H1 (cell line): ENCODE measurements around the gene ACYP2. TPM values are rescaled to one million over a fixed set of nuclear protein-coding genes. Genes with fewer than 3 reads are reported as not detected.

ENCODE experiments used
- CTCF ChIA-PET: fragments of 300-600 bp; sonication (Branson Sonifier 250); formaldehyde crosslinking; loops from one replicate; lab custom pipeline; 2021; ENCODE audit not compliant: partially characterized antibody; lab: Charles Lee
- POLR2A ChIA-PET: fragments of 300-600 bp; sonication (Branson Sonifier 250); formaldehyde crosslinking; loops from one replicate; lab custom pipeline; 2021; ENCODE audit warnings: inconsistent platforms; ENCODE audit not compliant: partially characterized antibody; lab: Charles Lee
- DNase-seq, 2 experiments: peaks; one replicate each; pipeline versions ENCODE4 v3.0.0 to v3.0.0-alpha.2; 2010 to 2022; ENCODE audit warnings: low spot score in 2 of 2, low read depth in 1 of 2, mixed read lengths in 1 of 2
- FAIRE-seq: peaks from 2 replicates; lab custom pipeline; 2011; peaks lifted over from hg19 to GRCh38; lab: Jason Lieb, UNC
- H2AFZ ChIP-seq: 2 replicates; pipeline ENCODE4 v1.8.1; 2012; ENCODE audit warnings: low read length, inconsistent platforms
- H2AK5ac ChIP-seq: 2 replicates; pipeline ENCODE4 v1.6.1; 2013; ENCODE audit warnings: low read depth, low read length
- H2BK120ac ChIP-seq: replicated peaks from 2 replicates; pipeline ENCODE3; 2013; ENCODE audit warnings: low read depth, low read length, inconsistent platforms
- H2BK12ac ChIP-seq: 2 replicates; pipeline ENCODE4 v1.6.1; 2013; ENCODE audit warnings: low read depth, low read length
- H2BK15ac ChIP-seq: 2 replicates; pipeline ENCODE4 v1.6.1; 2013; ENCODE audit warnings: low read length
- H2BK20ac ChIP-seq: 2 replicates; pipeline ENCODE4 v1.6.1; 2013; ENCODE audit warnings: low read length
- H2BK5ac ChIP-seq: 2 replicates; pipeline ENCODE4 v1.6.1; 2013; ENCODE audit warnings: low read depth, low read length
- H3K14ac ChIP-seq: 2 replicates; pipeline ENCODE4 v1.6.1; 2013; ENCODE audit warnings: inconsistent platforms; ENCODE audit not compliant: insufficient read length
- H3K18ac ChIP-seq: 2 replicates; pipeline ENCODE4 v1.6.1; 2013; ENCODE audit warnings: low read length; ENCODE audit errors: extremely low read depth
- H3K23ac ChIP-seq: 2 replicates; pipeline ENCODE4 v1.6.1; 2013; ENCODE audit warnings: inconsistent platforms; ENCODE audit not compliant: insufficient read length
- H3K23me2 ChIP-seq: 2 replicates; pipeline ENCODE4 v1.6.1; 2013; ENCODE audit warnings: low read depth, low read length
- H3K27ac ChIP-seq: 2 replicates; pipeline ENCODE4 v1.6.1; 2011; ENCODE audit warnings: low read depth, low read length, inconsistent platforms
- H3K27me3 ChIP-seq, 4 experiments: replicated peaks in 1 of 4; 1 replicate in 1 of 4; 2 replicates in 3 of 4; pipeline versions ENCODE4 v1.6.1 to v1.8.1; 2011 to 2013; ENCODE audit warnings: low read length in 3 of 4, mild to moderate bottlenecking in 3 of 4, inconsistent platforms in 2 of 4, mixed read lengths in 2 of 4, moderate library complexity in 1 of 4; ENCODE audit not compliant: control insufficient read depth in 3 of 4, insufficient read depth in 3 of 4; ENCODE audit errors: extremely low read depth in 1 of 4
- H3K36me3 ChIP-seq, 4 experiments: 2 replicates each; pipeline versions ENCODE4 v1.6.1 to v1.8.1; 2011 to 2013; ENCODE audit warnings: mild to moderate bottlenecking in 4 of 4, low read length in 3 of 4, moderate library complexity in 2 of 4, control low read depth in 1 of 4, inconsistent platforms in 1 of 4; ENCODE audit not compliant: insufficient read depth in 4 of 4, control insufficient read depth in 2 of 4
- H3K4ac ChIP-seq: replicated peaks from 2 replicates; pipeline ENCODE3; 2013; ENCODE audit warnings: low read length, low read depth, mixed read lengths, inconsistent platforms; ENCODE audit not compliant: insufficient read length
- H3K4me1 ChIP-seq, 4 experiments: replicated peaks in 1 of 4; 1 replicate in 1 of 4; 2 replicates in 3 of 4; pipeline versions ENCODE4 v1.6.1 to v1.8.1; 2011 to 2013; ENCODE audit warnings: low read length in 3 of 4, inconsistent platforms in 2 of 4, mixed read lengths in 1 of 4; ENCODE audit not compliant: insufficient read depth in 4 of 4, control insufficient read depth in 3 of 4
- H3K4me2 ChIP-seq, 2 experiments: 2 replicates each; pipeline versions ENCODE4 v1.6.1 to v1.8.1; 2011 to 2013; ENCODE audit warnings: low read depth in 2 of 2, low read length in 2 of 2, control low read depth in 1 of 2, inconsistent platforms in 1 of 2, mild to moderate bottlenecking in 1 of 2; ENCODE audit not compliant: insufficient read depth in 1 of 2
- H3K4me3 ChIP-seq, 4 experiments: fragments of 200-600, 300-600 bp in 1 of 4; sonication (generic), shearing (Covaris generic), sonication (Bioruptor Twin) in 1 of 4; 2 replicates each; pipeline versions ENCODE4 v1.5.1 to v1.8.1; 2011 to 2016; ENCODE audit warnings: low read length in 4 of 4, low read depth in 3 of 4, control low read depth in 2 of 4, inconsistent platforms in 2 of 4, mild to moderate bottlenecking in 2 of 4, mixed read lengths in 1 of 4, moderate library complexity in 1 of 4; ENCODE audit not compliant: insufficient read depth in 2 of 4; ENCODE audit errors: extremely low read depth in 1 of 4
- H3K56ac ChIP-seq: replicated peaks from 2 replicates; pipeline ENCODE3; 2013; ENCODE audit warnings: low read depth, mild to moderate bottlenecking, mixed read lengths, low read length, inconsistent platforms; ENCODE audit not compliant: insufficient read length
- H3K79me1 ChIP-seq: 2 replicates; pipeline ENCODE4 v1.6.1; 2013; ENCODE audit warnings: low read depth, low read length, control low read depth
- H3K79me2 ChIP-seq, 2 experiments: 2 replicates each; pipeline versions ENCODE4 v1.6.1 to v1.8.1; 2012 to 2013; ENCODE audit warnings: low read length in 2 of 2, mild to moderate bottlenecking in 2 of 2, inconsistent platforms in 1 of 2; ENCODE audit not compliant: insufficient read depth in 2 of 2, control insufficient read depth in 1 of 2
- H3K9ac ChIP-seq, 4 experiments: replicated peaks in 1 of 4; 1 replicate in 1 of 4; 2 replicates in 3 of 4; pipeline versions ENCODE4 v1.6.1 to v1.8.1; 2011 to 2013; ENCODE audit warnings: low read depth in 3 of 4, low read length in 3 of 4, control low read depth in 2 of 4, mild to moderate bottlenecking in 2 of 4, moderate library complexity in 2 of 4, inconsistent platforms in 1 of 4; ENCODE audit errors: extremely low read depth in 1 of 4
- H3K9me3 ChIP-seq, 2 experiments: 2 replicates each; pipeline versions ENCODE4 v1.6.1 to v1.8.1; 2012 to 2013; ENCODE audit warnings: mild to moderate bottlenecking in 2 of 2, moderate library complexity in 2 of 2, control low read depth in 1 of 2, inconsistent platforms in 1 of 2, low read depth in 1 of 2, low read length in 1 of 2, mixed read lengths in 1 of 2; ENCODE audit not compliant: insufficient read depth in 2 of 2
- H4K20me1 ChIP-seq, 2 experiments: replicated peaks in 1 of 2; 2 replicates each; pipeline versions ENCODE3 to v1.8.1; 2011 to 2013; ENCODE audit warnings: inconsistent platforms in 2 of 2, low read length in 2 of 2, mild to moderate bottlenecking in 1 of 2; ENCODE audit not compliant: insufficient read depth in 2 of 2, control insufficient read depth in 1 of 2
- H4K5ac ChIP-seq: 2 replicates; pipeline ENCODE4 v1.6.1; 2013; ENCODE audit warnings: low read length, low read depth, mixed read lengths, inconsistent platforms; ENCODE audit not compliant: insufficient read length
- H4K8ac ChIP-seq: 2 replicates; pipeline ENCODE4 v1.8.0; 2013; ENCODE audit warnings: mild to moderate bottlenecking, moderate library complexity, low read length, inconsistent platforms; ENCODE audit not compliant: insufficient read depth; ENCODE audit errors: extremely low read depth
- H4K91ac ChIP-seq: replicated peaks from 2 replicates; pipeline ENCODE3; 2013; ENCODE audit warnings: low read length, mixed read lengths, inconsistent platforms; ENCODE audit not compliant: insufficient read length
- CBX5 ChIP-seq: fragments of 300-800, 300-1000 bp; sonication (generic); IDR thresholded peaks from 2 replicates; pipeline ENCODE4 v1.7.1; 2016; ENCODE audit warnings: antibody characterized with exemption, low read length, low read depth
- CBX8 ChIP-seq: fragments of 300-800, 300-1000 bp; sonication (generic); IDR thresholded peaks from 2 replicates; pipeline ENCODE4 v1.7.1; 2016; ENCODE audit warnings: low read depth, low read length, borderline replicate concordance
- CHD1 ChIP-seq: IDR thresholded peaks from 2 replicates; pipeline ENCODE4 v1.6.1; 2012; ENCODE audit warnings: low read depth, low read length, improper control_type of control experiment
- HDAC2 ChIP-seq, 2 experiments: fragments of 300-600 bp in 1 of 2; sonication (generic) in 1 of 2; IDR thresholded peaks; 2 replicates each; pipeline ENCODE4 v1.6.1; 2011 to 2012; ENCODE audit warnings: low read depth in 2 of 2, low read length in 2 of 2, mild to moderate bottlenecking in 2 of 2, moderate library complexity in 2 of 2, borderline replicate concordance in 1 of 2, inconsistent platforms in 1 of 2
- JUN ChIP-seq: IDR thresholded peaks from 2 replicates; pipeline ENCODE4 v1.6.1; 2011; ENCODE audit warnings: low read depth, mild to moderate bottlenecking, improper control_type of control experiment, low read length
- POLR2A ChIP-seq, 2 experiments: IDR thresholded peaks; 1 replicate in 1 of 2; 2 replicates in 1 of 2; pipeline ENCODE4 v1.6.1; 2011; ENCODE audit warnings: low read depth in 2 of 2, low read length in 2 of 2, mild to moderate bottlenecking in 2 of 2; ENCODE audit errors: control extremely low read depth in 1 of 2
- POU5F1 ChIP-seq: IDR thresholded peaks from 2 replicates; pipeline ENCODE4 v1.6.1; 2011; ENCODE audit warnings: low read depth, mild to moderate bottlenecking, low read length, moderate library complexity
- TAF1 ChIP-seq: IDR thresholded peaks from 2 replicates; pipeline ENCODE4 v1.6.1; 2011; ENCODE audit warnings: mild to moderate bottlenecking, low read depth, low read length
- TAF7 ChIP-seq: optimal IDR thresholded peaks from 2 replicates; pipeline ENCODE3; 2011; ENCODE audit warnings: low read depth, mild to moderate bottlenecking, inconsistent platforms, low read length, moderate library complexity, borderline replicate concordance
- WGBS, 2 experiments: shearing (Covaris generic) in 1 of 2; methylation state at CpG; one replicate each; pipeline versions ENCODE4 v1.1.6 to v1.1.7; 2013 to 2015; ENCODE audit warnings: low lambda C conversion rate in 2 of 2, mixed read lengths in 2 of 2, inconsistent platforms in 1 of 2, low coverage in 1 of 2, missing lambda C conversion rate in 1 of 2; ENCODE audit not compliant: insufficient replicate concordance in 2 of 2, insufficient coverage in 1 of 2, insufficient read length in 1 of 2; ENCODE audit errors: extremely low coverage in 1 of 2, missing lambda C conversion rate in 1 of 2; 5-methylcytosine and 5-hydroxymethylcytosine counted together
- polyA plus RNA-seq, 7 experiments: library from polyadenylated mRNA; depleted of rRNA in 3 of 7; stranded (reverse) in 5 of 7; unstranded in 2 of 7; fragments of >200 nt in 5 of 7; fragments of 200-250 nt in 2 of 7; gene quantifications; 1 replicate in 5 of 7; 2 replicates in 1 of 7; 4 replicates in 1 of 7; pipeline versions ENCODE4 v1.2.1 to v1.2.3, GENCODE V29; 2011 to 2013; ENCODE audit warnings: missing spikeins in 2 of 7, mixed read lengths in 2 of 7
- total RNA-seq: library from RNA; stranded (reverse); fragmentation: NEBNext Ultra II Directional; extraction: Animal tissue kit (Norgen Biotek cat#: 25700); gene quantifications from 2 replicates; pipeline ENCODE4 v1.2.1, GENCODE V29; 2021

The ACYP2 gene
- total and polyA plus RNA-seq, 2 of the 8 experiments (the other 6 are each of a cell fraction or from before 2014, with no cell fraction given), result 3.4 to 4.4 TPM

- H3K79me2 ChIP-seq, result no peaks in the 10 kb centered on the region
- CTCF ChIA-PET, result interaction anchor here (0.6 to 2.4 kb wide), 12 partner anchors 9 to 1017 kb away, joined by 3 to 8 read pairs (median 4); no protein-coding TSS in a partner anchor
Measured at GRCh38 chr2:54207666-54208195, 92.3 kb downstream of the ACYP2 start.

More at GRCh38 chr2:54207666-54208195, 92.3 kb downstream of the ACYP2 start:
- no peak overlapping the region for H3K4me3 ChIP-seq
- H3K4ac ChIP-seq, result no peak overlapping the region
- no peaks in the 10 kb centered on the region for H3K79me1 ChIP-seq
- no peak overlapping the region for H3K23ac ChIP-seq
- no peak overlapping the region for H3K27ac ChIP-seq
- H4K91ac ChIP-seq, result no peak overlapping the region
- peaks cover 0 to 3% (median 0%) of the 10 kb centered on the region in 4 experiments; a peak in 2 of 7 replicates for H3K4me1 ChIP-seq
- FAIRE-seq (no peak), DNase-seq (no peak)
- H2BK15ac ChIP-seq, result no peak overlapping the region
- H3K14ac ChIP-seq, result no peak overlapping the region
- H3K23me2 ChIP-seq, result no peaks in the 10 kb centered on the region
- no peaks in the 10 kb centered on the region for H3K27me3 ChIP-seq
- H4K8ac ChIP-seq, result no peak overlapping the region
- no peak overlapping the region for H3K56ac ChIP-seq
- H3K4me2 ChIP-seq, result no peak overlapping the region
- H2BK5ac ChIP-seq, result no peak overlapping the region
- H4K20me1 ChIP-seq, result no peaks in the 10 kb centered on the region
- no peaks in the 10 kb centered on the region for H3K36me3 ChIP-seq
- H2AFZ ChIP-seq, result no peak overlapping the region
- no peak overlapping the region for H2BK20ac ChIP-seq
- TF ChIP-seq CBX5, result no peak
- TF ChIP-seq HDAC2 (IDR thresholded peaks at IDR 0.05; ENCODE audit: borderline replicate concordance in 1 of 2, low read depth in 2 of 2, low read length in 2 of 2), result no peak
- no peak for TF ChIP-seq TAF1
- TF ChIP-seq JUN, result no peak
- no peak for TF ChIP-seq CHD1
- no peak for TF ChIP-seq CBX8
- no peak for TF ChIP-seq TAF7
- no peak for TF ChIP-seq POU5F1
- TF ChIP-seq POLR2A (IDR thresholded peaks at IDR 0.05; ENCODE audit: control extremely low read depth in 1 of 2, low read depth in 2 of 2, low read length in 2 of 2), result no peak
- H2BK12ac ChIP-seq, result no peak overlapping the region
- H2BK120ac ChIP-seq, result no peak overlapping the region
- POLR2A ChIA-PET, result no interaction called here
- H4K5ac ChIP-seq, result no peak overlapping the region
- 86% methylated on average over 3 of the region's 3 CpGs; no CpG with 5 or more reads in 1 of the 2 experiments for WGBS, 2 experiments
- H3K18ac ChIP-seq, result no peak overlapping the region
- no peak overlapping the region for H3K9ac ChIP-seq
- no peaks in the 10 kb centered on the region for H3K9me3 ChIP-seq
- H2AK5ac ChIP-seq, result no peak overlapping the region
